GM06990 (cell line): ENCODE measurements around the gene TRIM37.

Experiments used
- DNase-seq: peaks from one replicate; pipeline ENCODE4 v3.0.0-alpha.2; 2011; ENCODE audit not compliant: insufficient read length; ENCODE audit errors: extremely low read depth
- H3K27me3 ChIP-seq: replicated peaks from 2 replicates; pipeline ENCODE4 v1.6.0; 2011; ENCODE audit warnings: low read length; ENCODE audit not compliant: control insufficient read depth, insufficient read depth
- H3K36me3 ChIP-seq: 2 replicates; pipeline ENCODE4 v1.5.1; 2011; ENCODE audit warnings: low read length; ENCODE audit not compliant: control insufficient read depth, insufficient read depth
- H3K4me3 ChIP-seq: replicated peaks from 2 replicates; pipeline ENCODE4 v1.5.1; 2011; ENCODE audit warnings: low read depth, mild to moderate bottlenecking, control low read depth, low read length
- CTCF ChIP-seq: IDR thresholded peaks from 2 replicates; pipeline ENCODE4 v1.5.1; 2011; ENCODE audit warnings: low read length, control low read depth, mild to moderate bottlenecking, inconsistent platforms; ENCODE audit not compliant: insufficient read depth, poor library complexity, severe bottlenecking

The TRIM37 gene

DNA sequence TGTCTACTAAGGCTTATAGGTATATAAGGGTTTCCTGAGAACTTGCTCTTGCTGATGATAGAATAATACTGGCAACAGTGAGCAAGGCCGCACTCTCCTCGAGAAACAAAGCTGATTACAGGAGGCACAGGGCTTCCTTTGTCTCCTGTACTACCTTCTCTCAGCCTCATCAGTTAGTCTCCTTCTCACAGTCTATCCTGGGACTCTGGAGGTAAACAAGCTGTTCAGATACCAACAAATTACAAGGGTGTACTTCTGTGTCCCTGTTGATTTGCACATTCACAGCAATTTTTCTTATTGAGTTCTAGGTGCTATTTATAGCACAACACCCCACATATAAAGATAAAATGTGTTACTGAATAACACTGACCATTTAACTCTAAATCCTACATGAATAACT, 98.7 kb downstream of the TRIM37 start:
- TF ChIP-seq CTCF, result no peak
- no peak for DNase-seq
- Histone ChIP-seq H3K27me3 (no peaks in the 10 kb centered on the region), H3K4me3 (no peak overlapping the region), H3K36me3 (no peaks in the 10 kb centered on the region)

DNA sequence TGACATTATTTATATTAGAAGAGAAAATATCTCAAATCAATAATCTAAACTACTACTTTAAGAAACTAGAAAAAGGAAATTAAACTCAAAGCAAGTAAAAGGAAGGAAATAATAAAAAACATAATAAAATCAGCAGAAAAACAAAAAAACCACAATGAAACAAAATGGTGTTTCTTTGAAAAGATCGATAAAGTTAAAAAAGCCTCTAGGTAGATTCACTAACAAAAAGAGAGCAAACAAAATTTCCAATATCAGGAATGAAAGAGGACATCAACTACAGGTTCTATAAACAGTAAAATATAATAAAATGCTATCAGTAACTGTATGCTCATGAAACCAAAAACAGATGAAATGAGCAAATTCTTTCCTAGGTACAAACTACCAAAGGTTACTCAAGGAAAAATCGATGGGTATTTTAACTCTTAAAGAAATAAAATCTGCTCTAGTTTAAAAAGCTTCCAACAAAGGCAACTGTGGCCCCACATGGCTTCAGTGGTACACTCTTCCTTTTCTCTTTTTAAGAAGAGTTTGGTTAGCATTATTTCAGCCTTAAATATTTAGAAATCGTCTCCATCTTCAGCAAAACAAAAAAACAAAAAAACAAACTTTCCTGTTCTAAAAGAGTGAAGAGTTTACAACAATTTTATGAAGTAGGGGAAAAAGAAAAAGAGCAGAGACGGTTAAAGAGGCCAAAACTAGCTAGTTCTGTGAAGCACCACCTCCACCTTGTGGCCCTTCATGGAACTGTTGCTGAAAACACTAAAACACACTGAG, 102.2 kb downstream of the TRIM37 start:
- Histone ChIP-seq H3K4me3 (no peak overlapping the region), H3K27me3 (no peaks in the 10 kb centered on the region), H3K36me3 (no peaks in the 10 kb centered on the region)
- TF ChIP-seq CTCF, result peak; percentile 88
- DNase-seq, result no peak

DNA sequence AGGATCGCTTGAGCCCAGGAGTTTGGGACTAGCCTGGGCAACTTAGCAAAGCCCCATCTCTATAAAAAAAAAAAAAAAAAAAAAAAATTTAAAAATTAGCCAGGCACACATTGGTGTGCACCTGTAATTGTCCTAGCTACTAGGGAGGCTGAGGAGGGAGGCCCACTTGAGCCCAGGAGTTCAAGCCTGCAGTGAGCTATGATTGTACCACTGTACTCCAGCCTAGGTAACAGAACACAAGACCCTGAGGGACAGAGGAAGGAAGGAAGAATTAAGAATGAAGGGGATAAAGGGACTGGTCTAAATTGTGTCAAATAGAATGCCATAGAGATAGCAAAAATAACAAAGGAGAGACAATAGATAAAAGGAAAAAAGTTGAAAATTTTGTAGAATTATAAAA, 102.8 kb downstream of the TRIM37 start:
- no peak for TF ChIP-seq CTCF
- Histone ChIP-seq H3K4me3 (no peak overlapping the region), H3K36me3 (no peaks in the 10 kb centered on the region), H3K27me3 (no peaks in the 10 kb centered on the region)
- DNase-seq, result no peak

DNA sequence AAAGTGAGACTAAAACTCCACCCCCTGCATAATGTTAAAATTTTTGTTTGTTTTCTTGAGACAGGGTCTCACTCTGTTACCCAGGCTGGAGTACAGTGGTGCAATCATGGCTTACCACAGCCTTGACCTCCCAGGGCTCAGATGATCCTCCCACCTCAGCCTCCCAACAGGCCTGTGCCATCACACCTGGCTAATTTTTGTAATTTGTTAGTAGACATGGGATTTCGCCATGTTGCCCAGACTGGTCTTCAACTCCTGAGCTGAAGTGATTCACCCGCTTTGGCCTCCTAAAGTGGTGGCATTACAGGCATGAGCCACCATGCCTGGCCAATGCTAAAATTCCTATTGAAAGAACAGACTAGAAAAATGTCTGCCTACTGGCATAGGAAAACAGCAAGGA, 103.8 kb downstream of the TRIM37 start:
- H3K4me3 ChIP-seq, result no peak overlapping the region
- DNase-seq, result no peak
- no peak for TF ChIP-seq CTCF
- H3K27me3 ChIP-seq, result no peaks in the 10 kb centered on the region
- no peaks in the 10 kb centered on the region for H3K36me3 ChIP-seq

- DNase-seq, result no peak
- Histone ChIP-seq H3K4me3 (peak overlapping the region; percentile 60), H3K36me3 (peaks cover 1% of the 10 kb centered on the region; the same call in 1 of the 2 replicates), H3K27me3 (no peaks in the 10 kb centered on the region)
- no peak for TF ChIP-seq CTCF
Measured at GRCh38 chr17:59002126-59002525, 104.6 kb downstream of the TRIM37 start.
